NCI-H524 treated with DMSO at 0.1 percent for 48 hours (cell line): Measurements from ENCODE around the gene C2orf76.
"Not testable (repeated sequence)": the region's sequence is repeated elsewhere in the genome, so short reads cannot be mapped to it uniquely, and the experiment has no call there.

Experiments used
- DNase-seq: peaks from one replicate; lab custom pipeline; 2025; lab: John Stamatoyannopoulos, UW

The C2orf76 gene

DNA sequence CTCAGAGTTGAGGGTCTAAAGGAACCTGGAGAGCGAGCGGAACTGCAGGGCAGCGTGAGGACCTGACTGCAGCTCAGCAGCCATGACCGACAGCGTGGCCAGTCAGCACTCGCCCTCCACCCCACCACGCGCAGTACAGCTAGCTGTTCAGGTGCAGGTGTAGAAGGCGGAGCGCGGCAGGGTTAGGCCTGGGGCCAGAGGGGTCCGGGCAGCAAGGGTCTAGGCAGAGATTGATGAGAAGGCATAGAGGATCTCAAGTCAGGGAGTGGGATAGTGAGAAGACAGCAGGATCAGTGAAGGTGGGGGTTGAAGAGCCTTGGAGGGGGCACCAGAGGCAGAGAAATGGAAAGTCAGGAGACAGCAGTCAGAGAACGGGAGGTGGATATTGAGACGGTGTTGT, 72.0 kb downstream of the C2orf76 start:
- DNase-seq, result no peak

DNA sequence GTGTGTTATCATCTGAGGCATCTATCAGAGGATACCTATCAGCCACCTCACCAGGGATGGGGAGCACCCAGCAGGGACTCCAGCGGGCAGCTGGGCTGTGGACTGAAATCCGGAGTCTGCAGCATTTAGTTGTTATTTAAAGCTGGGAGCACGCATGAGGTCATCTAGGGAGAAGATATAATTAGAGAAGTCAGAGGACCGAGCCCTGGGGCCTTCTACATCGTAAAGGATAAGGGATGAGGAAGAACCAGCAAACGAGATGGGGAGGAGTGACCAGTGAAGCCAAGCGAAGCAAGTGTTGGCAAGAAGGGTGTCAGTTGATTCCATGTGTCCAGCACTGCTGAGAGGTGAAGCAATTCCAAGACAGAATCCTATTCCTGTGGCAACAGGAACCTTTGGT, 72.7 kb downstream of the C2orf76 start:
- no peak for DNase-seq

DNA sequence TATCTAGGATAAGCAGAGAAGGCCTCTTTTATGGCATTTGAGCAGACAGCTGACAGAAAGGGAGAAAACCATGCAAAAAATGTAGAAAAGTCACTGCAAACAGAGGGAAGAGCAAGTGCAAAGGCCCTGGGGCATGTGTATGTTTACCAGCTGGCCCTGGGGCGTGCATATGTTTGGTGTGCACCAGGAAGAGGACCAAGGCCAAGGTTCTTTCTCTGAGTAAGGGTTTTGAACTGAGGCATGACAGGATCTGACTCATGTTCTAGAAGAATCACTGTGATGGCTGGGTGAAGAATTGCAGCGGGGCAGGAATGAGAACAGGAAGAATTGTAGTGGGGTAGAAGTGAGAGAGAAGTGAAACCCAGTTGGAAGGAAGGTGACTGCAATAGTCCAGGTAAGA, 73.4 kb downstream of the C2orf76 start:
- DNase-seq, result no peak

DNA sequence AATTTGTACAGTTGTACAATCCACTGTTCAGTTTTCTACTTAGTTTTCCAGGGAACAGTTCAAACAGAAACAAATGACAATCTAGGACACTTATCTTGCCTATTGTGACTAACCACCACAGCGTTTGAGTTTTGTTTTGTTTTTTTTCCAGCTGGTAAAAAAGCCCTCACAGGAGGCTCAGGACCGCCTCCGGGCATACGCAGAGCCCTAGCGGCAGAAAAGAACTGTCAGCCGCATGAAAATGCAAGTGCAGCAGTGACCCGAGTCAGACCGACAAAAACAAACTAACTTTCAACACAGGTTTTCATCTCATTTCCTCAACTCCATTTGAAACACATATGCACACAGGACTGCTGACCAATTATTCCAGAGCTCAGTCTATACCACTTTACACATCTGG, 74.4 kb downstream of the C2orf76 start:
- DNase-seq, result no peak

DNA sequence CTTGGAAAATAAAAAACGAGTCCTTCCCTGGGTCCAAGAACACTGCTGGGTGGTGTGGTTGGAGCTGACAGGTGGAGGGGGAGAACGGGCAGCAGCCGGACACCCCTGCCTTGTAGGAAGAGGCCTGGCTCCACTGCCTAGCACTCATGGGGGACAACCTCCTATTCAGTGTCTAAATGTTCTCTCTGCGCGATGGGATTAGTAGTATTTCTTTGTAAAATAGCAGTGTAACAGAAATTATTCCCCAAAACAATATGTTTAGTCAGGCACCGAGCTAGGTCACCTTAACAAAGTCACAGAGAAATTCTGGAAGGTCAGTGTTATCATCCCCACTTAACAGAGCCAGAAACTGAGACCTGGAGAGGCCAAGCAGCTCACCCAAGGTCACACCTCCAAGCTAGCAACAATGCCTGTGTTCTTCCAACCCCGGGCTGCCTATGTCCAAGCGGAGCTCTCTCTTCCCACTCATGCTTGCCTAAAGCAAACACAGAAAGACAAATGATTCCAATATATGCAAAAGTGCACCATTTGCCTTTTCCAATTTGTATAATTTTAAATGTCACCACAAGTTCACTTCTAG, 75.0 kb downstream of the C2orf76 start:
- no peak for DNase-seq

DNA sequence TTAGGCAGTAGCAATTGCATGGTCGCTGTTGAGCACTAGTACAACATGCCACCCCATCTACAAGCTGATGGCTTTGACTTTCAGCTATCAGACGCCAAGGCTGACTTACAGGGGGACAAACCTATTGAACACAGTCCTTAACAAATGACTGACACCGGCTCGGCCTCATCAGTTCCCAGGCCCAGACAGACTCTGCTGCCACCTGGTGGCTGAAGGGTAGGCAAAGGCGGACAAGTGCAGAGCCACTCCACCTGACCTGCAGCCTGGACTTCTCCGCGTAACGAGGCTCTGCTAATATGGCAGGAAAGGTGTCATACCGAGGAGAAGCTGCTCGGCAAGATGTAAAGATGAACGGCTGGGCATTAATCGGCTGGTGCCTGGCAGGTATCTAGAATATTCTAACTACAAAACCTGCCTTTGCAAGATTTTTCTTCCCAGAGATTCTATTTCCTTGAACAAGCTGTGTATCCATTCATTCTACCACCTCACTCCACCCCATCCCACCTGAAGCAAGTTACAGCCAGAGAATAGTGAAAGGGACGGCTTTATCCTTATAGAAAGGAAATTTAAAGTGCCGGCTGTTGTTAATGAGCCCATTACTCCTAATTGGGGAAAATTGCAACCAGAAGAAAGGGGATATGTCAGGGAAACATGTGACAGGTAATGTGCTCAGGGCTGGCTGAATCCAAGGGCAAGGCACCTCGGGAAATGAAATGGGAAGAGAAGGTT, 75.6 kb downstream of the C2orf76 start:
- DNase-seq, result peak; percentile 2

DNA sequence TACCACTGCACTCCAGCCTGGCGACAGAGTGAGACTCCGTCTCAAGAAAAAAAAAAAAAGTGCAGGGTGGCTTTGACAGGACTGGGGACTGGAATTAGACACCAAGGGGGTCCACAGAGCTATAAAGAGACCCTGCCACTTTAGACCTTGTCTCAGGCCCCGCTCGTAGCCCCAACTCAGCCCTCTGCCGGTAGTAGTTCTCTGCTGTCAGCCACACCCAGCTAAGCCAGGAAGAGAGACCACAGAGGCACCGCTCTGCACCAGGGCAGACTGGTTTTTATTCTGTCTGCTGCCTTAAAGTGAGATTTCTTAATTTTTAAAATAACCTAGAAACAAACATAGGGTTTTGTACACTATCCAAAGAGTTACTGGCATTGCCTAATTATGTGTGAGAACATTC, 77.0 kb downstream of the C2orf76 start:
- DNase-seq, result no peak

DNA sequence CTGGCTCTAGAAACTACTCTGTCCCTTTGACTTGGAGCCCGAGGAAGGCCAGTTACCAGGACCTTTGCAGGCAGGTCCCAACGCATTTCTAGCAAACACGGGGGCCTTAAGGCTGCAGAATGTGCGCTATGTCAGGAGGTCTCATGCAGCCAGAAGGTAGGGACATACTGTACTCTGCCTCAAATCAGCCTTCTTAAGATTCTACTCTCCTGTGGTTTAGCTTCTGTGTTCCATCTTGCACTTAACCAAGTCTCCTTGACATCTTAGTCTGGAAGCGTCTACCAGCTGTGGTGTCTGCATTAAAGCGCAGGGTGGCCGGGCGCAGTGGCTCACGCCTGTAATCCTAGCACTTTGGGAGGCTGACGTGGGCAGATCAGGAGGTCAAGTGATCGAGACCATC, 77.5 kb downstream of the C2orf76 start:
- DNase-seq, result peak; percentile 49

DNA sequence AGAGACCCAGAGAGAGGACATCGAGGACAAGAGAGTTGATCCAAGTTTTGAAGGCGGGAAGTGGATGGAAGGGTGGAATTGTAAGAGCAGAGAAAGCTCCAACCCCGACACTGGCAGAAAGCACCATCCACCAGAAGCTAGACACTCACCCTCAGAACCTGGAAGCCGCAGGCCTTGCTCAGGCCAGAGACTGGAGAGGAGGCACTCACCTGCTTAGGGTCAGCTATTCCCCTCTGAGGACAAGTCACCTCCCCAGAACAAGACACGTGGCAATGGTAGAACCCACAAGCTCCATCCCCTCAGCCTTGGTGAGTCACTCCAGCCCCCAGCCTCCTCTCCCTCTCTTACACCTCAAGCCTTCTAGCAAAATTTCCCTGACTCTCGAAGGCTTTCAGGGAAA, 78.1 kb downstream of the C2orf76 start:
- no peak for DNase-seq

DNA sequence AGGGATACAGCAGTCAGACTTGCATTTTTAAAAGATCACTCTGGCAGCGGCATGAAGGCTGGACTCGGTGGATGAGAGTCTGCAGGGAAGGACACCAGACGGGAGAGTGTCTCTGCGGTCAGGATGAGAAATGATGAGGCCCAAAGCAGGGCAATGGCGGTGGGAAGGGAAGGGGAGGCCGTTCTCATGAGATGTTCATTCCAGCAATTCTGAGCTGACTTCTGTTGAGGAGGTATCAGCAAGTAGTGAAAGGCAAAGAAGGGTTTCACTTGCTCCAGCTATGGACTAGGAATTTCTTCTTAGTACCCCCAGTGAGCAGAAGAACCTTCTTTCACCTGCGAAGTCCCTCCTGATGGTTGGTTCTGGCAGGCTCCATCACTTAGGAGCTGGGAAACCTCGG, 80.0 kb downstream of the C2orf76 start:
- DNase-seq, result no peak

DNA sequence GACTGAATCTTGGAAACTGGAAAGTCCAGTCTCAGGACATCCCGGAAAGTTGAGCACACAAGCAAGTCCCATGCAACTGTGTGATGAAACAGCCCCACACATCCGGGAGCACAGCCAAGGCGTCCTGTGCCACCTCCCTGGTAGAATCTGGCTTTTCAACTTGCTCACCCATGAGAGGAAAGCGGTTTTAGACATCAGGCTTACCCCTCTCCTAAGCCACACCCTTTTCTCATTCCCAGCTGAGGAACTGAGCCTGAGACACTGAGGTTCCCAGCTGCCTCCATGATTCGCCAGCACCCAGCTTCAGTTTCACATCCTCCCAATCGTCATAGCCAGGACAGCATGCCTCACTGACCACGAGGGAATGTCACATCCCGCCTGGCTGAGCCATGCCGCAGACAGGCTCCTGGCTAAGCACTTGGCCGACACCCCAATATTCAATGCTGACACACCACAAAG, 82.7 kb downstream of the C2orf76 start:
- no peak for DNase-seq

DNA sequence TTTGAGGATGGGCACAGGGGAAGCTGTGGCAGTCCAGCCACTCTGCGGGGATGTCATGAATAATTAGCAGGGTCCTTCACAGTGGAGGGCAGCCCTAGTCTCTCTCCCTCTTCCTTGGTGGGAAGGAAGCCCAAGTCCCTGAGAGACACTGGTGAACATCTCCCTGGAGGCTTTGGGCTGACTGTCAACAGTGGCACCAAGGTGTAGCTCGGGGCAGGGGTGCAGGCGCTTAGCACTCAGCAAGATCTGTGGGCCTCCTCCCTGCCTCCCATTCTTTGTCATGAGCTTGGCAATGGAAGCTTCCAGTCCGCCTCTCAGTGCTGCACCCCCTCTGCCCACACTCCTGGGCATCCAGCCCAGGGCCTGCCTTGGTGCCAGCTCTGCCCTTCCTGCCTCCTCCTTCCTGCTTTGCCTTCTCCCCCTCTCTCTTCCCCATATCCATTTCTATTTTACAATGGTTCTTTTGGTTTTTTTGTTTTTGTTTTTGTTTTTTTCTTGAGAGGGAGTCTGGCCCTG, 83.6 kb downstream of the C2orf76 start:
- no peak for DNase-seq

DNA sequence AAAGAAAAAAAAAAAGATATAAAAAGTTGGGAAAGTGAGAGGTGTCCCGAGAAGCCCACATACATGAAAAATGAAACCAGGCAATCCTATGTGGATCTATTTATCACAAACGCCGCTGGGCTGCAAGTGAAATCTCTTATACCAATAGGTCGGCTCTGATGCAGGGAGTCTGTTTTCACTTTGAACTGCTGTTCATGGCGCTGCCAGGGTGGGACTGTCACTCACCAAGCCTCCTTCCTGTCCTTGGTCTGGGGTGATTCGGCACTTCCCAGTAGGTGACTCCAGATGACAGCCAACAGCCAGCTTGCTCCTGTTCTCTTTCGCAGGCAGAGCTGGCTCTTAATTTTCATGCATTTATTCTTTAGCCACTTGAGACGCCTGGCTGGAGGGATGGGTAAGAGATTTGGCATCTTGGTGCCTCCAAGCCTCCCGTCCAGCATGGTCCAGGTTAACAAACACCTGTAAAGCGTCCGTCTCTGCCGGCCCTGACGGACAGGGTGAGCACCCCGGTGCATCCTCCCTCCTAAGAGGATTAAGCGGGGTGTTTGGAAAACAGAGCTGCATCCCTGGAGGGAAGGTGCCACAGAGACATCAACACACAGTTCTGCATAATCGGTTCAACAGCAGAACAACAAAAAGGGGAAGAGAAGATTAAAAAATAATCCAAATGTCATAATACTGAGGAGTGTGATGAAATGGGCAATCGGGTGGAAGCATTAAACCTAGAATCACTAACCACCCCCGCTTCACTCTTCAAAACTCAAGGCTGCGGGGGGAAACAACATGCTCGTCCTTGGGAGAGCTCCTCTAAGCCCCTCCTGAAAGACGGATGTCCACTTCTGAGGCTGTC, 84.3 kb downstream of the C2orf76 start:
- DNase-seq, result no peak

DNA sequence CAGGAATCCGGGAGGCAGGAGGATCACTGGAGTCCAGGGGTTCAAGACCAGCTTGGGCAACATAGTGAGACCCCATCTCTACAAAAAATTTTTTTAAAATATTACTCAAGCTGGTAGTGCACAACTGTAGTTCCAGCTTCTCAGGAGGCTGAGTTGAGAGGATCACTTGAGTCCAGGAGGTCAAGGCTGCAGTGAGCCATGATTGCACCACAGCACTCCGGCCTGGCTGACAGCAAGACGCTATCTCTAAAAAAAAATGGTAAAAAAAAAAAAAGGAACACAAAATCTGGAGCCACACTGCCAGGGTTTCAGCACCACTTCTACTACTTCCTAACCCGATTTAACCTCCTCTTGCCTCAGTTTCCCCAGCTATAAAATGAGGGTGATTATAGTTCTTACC, 86.0 kb downstream of the C2orf76 start:
- no peak for DNase-seq

DNA sequence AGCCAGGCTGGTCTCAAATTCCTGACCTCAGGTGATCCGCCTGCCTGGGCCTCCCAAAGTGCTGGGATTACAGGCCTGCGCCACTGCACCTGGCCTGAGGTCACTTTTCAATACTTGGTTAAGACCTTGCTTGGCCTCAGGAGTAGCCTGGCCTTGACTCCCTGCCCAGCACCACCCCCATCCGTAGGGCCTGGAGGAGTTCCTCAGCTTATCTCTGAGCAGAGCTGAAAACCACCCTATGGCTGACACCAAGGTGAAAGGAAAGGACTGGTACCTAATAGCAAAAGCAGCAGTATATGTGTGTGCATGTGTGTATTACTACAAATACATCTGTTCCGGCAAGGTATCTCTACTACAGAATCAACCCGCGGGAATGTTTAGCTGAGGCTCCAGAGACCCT, 87.0 kb downstream of the C2orf76 start:
- DNase-seq, result no peak

DNA sequence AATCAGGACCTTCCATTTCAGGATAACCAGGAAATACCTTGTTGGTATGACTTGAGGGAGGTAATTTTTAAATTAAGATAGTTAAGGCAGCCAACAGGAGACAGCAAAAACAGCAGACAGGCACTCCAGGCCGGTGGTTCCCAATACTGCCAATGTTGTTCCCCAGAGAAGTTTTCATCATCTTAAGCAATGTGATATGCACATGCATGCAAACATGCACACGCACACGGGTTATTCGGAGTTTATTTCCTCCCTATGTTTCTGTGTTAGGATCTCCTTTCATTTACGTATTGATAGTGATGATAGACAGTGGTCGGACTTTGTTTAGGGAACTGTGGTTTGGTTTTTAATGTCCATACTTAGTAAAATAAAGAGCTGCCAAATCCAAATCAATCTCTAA, 87.7 kb downstream of the C2orf76 start:
- no peak for DNase-seq

DNA sequence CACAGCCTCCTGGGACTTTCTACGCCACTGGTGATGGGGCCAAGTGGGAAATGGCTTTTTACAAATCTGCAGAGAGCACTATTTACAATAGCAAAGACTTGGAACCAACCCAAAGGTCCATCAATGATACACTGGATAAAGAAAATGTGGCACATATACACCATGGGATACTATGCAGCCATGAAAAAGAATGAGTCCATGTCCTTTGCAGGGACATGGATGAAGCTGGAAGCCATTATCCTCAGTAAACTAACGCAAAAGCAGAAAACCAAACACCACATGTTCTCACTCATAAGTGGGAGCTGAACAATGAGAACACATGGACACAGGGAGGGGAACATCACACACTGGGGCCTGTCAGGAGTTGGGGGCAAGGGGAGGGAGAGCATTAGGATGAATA, 88.2 kb downstream of the C2orf76 start:
- not testable (repeated sequence) for DNase-seq

DNA sequence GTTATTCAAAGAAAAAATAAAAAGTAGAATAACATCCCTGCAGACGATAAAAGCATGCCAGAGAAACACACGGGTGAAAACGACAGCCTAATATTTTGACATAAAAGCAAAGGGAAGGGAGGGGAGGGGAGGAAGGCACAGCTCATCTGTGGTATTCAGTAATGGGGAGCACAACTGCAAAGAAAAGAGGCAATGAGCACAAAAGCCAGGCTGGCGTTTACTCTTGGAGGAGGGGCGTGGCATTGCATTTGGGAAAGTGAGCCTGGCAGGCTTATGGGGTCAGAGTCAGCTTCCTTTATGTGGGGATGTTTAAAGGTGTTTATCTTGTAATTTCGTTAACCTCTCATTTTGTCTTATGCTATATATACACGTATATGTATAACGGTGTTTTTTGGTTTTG, 89.8 kb downstream of the C2orf76 start:
- DNase-seq, result no peak

DNA sequence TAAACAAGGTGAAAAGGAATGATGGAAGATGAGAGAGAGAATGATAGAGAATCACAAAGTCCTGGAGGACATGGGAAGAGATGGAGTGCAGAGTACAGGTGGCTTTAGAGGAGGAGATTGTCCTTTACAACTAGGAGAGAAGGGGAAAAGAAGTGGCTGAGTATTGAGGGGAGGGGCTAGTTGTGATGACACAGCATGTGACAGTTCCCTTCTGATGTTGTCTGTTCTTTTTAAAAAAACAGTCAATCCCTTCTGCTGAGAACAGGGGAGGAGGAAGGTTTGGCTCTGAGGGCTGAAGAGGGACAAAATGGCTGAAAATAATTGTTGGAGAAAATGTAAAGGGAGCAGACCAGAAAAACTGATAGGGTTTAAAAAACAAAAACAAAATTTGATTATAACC, 99.0 kb downstream of the C2orf76 start:
- DNase-seq, result no peak

DNA sequence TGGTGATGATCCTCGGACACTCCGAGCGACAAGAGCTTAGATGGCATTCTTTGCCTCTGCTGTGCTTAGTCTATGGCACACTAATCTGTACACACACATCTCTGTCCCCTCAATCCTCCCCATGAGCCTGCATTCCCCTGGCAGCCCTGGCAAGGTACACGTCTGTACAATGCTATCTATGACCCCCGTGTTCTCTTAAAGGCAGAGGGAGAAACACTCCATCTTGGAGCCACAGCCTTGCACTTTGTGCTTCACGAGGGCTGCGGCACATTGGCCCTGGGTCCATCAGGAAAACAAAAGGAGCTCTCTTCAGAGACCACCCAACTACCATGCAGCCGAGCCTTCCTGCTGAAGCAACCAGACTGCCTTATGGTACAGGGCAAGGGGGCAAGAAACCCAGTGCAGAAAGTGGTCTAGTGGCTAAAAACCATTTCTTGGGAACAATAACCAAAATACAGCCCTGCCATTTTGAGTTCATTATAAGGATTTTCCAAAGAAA, 100.5 kb downstream of the C2orf76 start:
- no peak for DNase-seq

DNA sequence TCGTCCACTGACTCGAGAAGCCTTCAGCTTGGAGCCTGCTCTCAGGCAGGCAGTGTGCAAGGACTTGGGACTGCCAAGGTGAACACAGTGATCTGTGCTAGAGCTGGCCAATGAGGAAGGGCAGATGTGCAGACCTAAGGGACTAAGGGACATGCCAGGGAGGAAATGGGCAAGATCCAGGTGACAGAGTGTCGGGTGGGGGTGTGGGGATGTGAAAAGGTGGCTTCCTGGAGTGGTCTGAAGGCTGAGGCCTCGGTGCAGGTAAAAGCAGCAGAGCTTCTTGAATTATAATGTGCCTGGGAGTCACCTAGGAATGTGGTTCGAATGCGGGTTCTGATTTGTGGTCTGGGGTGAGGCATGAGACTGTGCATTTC, 101.0 kb downstream of the C2orf76 start:
- no peak for DNase-seq

DNA sequence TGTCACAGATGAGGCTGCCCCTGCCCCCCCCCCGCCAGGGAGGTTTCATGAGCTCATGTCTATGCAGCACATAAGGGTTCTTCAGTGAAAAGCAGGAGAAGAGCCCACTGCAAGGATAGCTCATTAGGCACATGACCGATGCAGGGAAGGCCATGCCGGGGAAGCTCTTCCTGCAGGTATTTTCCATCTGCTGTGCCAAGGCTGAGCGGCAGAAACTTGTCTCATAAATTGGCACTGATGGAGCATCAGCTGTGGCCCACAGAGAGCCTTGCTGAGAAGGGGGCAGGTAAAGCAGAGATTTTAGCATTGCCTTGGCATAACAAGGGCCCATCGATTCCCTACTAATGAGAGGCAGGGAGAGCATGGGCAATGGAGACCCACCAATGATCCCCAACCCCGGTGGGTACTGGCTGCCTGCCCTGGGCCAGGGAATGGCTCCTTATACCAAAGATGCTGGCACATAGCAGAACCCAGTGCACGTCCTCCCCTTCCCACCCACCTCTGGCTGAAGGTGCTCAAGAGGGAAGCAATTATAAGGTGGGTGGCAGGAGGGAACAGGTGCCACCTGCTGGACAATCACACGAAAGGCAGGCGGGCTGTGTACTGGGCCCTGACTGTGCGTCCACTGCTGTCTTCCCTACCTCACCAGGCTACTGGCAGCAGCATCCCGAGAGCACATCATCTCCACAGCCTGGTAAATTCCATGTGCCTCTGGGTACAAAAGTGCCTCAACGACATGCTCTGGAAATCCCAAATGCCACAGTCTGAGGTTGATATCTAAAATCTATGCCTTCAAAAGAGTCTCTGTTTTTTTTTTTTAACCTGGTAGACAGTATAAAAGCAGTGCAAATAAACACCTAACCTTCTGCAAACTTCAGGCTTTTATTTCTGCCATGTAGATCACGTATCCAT, 101.6 kb downstream of the C2orf76 start:
- peak; percentile 10 for DNase-seq
